HCT116 (cell line): ENCODE measurements around the gene UCN3.

Experiments
- CTCF ChIP-seq, 3 experiments: fragments of 200-600 bp in 1 of 3; sonication (generic) in 1 of 3; IDR thresholded peaks in 2 of 3; conservative IDR thresholded peaks in 1 of 3; 2 replicates each; pipeline ENCODE4 v1.5.1; 2012 to 2017; ENCODE audit warnings: low read depth in 2 of 3, low read length in 2 of 3, antibody characterized with exemption in 1 of 3, borderline replicate concordance in 1 of 3, control low read depth in 1 of 3, mild to moderate bottlenecking in 1 of 3, mixed read lengths in 1 of 3, mixed run types in 1 of 3, moderate library complexity in 1 of 3; ENCODE audit not compliant: insufficient read depth in 1 of 3
- EZH2 ChIP-seq: fragments of 200-600 bp; sonication (generic); IDR thresholded peaks from 2 replicates; pipeline ENCODE4 v1.6.1; 2017; ENCODE audit warnings: antibody characterized with exemption, mixed run types
- POLR2A ChIP-seq: IDR thresholded peaks from 2 replicates; pipeline ENCODE4 v1.7.0; 2011; ENCODE audit warnings: borderline replicate concordance; ENCODE audit not compliant: insufficient read depth, insufficient read length; ENCODE audit errors: extremely low read depth
- SIN3A ChIP-seq: IDR thresholded peaks from 2 replicates; pipeline ENCODE4 v1.6.1; 2012; ENCODE audit warnings: low read depth

DNA sequence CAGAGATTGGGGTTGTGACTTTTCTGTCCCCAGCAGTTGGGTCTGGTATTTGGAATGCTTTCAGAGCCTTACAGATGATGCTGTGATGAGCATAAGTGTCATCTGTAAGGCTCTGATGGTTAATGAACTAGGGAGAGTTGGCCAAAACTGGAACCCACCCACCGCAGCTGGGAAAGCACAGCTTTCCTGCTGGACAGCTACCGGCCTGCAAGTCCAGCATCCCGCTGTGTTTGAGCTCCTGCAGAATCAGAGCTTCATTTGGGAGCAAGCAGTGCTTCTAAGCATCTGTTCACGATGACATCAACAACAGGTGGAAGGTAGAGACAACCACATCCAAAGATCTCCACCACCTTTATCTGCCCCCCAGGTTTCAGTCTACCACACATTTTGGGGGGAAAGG is 11.7 kb downstream of the UCN3 start:
- TF ChIP-seq POLR2A (no peak), EZH2 (no peak), CTCF (IDR thresholded peaks at IDR 0.05 in 2 of 3, conservative IDR thresholded peaks at IDR 0.05 in 1 of 3; ENCODE audit: borderline replicate concordance in 1 of 3, insufficient read depth in 1 of 3, low read depth in 2 of 3, low read length in 2 of 3) (no peak), SIN3A (no peak)
